H1 (cell line): ENCODE results near the gene PDE3A. TPM values are rescaled to one million over a fixed set of nuclear protein-coding genes. Genes with fewer than 3 reads are reported as not detected.

ENCODE experiments used
- CTCF ChIA-PET: fragments of 300-600 bp; sonication (Branson Sonifier 250); formaldehyde crosslinking; loops from one replicate; lab custom pipeline; 2021; ENCODE audit not compliant: partially characterized antibody; lab: Charles Lee
- POLR2A ChIA-PET: fragments of 300-600 bp; sonication (Branson Sonifier 250); formaldehyde crosslinking; loops from one replicate; lab custom pipeline; 2021; ENCODE audit warnings: inconsistent platforms; ENCODE audit not compliant: partially characterized antibody; lab: Charles Lee
- DNase-seq, 2 experiments: peaks; one replicate each; pipeline versions ENCODE4 v3.0.0 to v3.0.0-alpha.2; 2010 to 2022; ENCODE audit warnings: low spot score in 2 of 2, low read depth in 1 of 2, mixed read lengths in 1 of 2
- FAIRE-seq: peaks from 2 replicates; lab custom pipeline; 2011; peaks lifted over from hg19 to GRCh38; lab: Jason Lieb, UNC
- H2AFZ ChIP-seq: 2 replicates; pipeline ENCODE4 v1.8.1; 2012; ENCODE audit warnings: low read length, inconsistent platforms
- H2AK5ac ChIP-seq: 2 replicates; pipeline ENCODE4 v1.6.1; 2013; ENCODE audit warnings: low read depth, low read length
- H2BK120ac ChIP-seq: replicated peaks from 2 replicates; pipeline ENCODE3; 2013; ENCODE audit warnings: low read depth, low read length, inconsistent platforms
- H2BK12ac ChIP-seq: 2 replicates; pipeline ENCODE4 v1.6.1; 2013; ENCODE audit warnings: low read depth, low read length
- H2BK15ac ChIP-seq: 2 replicates; pipeline ENCODE4 v1.6.1; 2013; ENCODE audit warnings: low read length
- H2BK20ac ChIP-seq: 2 replicates; pipeline ENCODE4 v1.6.1; 2013; ENCODE audit warnings: low read length
- H2BK5ac ChIP-seq: 2 replicates; pipeline ENCODE4 v1.6.1; 2013; ENCODE audit warnings: low read depth, low read length
- H3K14ac ChIP-seq: 2 replicates; pipeline ENCODE4 v1.6.1; 2013; ENCODE audit warnings: inconsistent platforms; ENCODE audit not compliant: insufficient read length
- H3K18ac ChIP-seq: 2 replicates; pipeline ENCODE4 v1.6.1; 2013; ENCODE audit warnings: low read length; ENCODE audit errors: extremely low read depth
- H3K23ac ChIP-seq: 2 replicates; pipeline ENCODE4 v1.6.1; 2013; ENCODE audit warnings: inconsistent platforms; ENCODE audit not compliant: insufficient read length
- H3K23me2 ChIP-seq: 2 replicates; pipeline ENCODE4 v1.6.1; 2013; ENCODE audit warnings: low read depth, low read length
- H3K27ac ChIP-seq: 2 replicates; pipeline ENCODE4 v1.6.1; 2011; ENCODE audit warnings: low read depth, low read length, inconsistent platforms
- H3K27me3 ChIP-seq, 4 experiments: replicated peaks in 1 of 4; 1 replicate in 1 of 4; 2 replicates in 3 of 4; pipeline versions ENCODE4 v1.6.1 to v1.8.1; 2011 to 2013; ENCODE audit warnings: low read length in 3 of 4, mild to moderate bottlenecking in 3 of 4, inconsistent platforms in 2 of 4, mixed read lengths in 2 of 4, moderate library complexity in 1 of 4; ENCODE audit not compliant: control insufficient read depth in 3 of 4, insufficient read depth in 3 of 4; ENCODE audit errors: extremely low read depth in 1 of 4
- H3K36me3 ChIP-seq, 4 experiments: 2 replicates each; pipeline versions ENCODE4 v1.6.1 to v1.8.1; 2011 to 2013; ENCODE audit warnings: mild to moderate bottlenecking in 4 of 4, low read length in 3 of 4, moderate library complexity in 2 of 4, control low read depth in 1 of 4, inconsistent platforms in 1 of 4; ENCODE audit not compliant: insufficient read depth in 4 of 4, control insufficient read depth in 2 of 4
- H3K4ac ChIP-seq: replicated peaks from 2 replicates; pipeline ENCODE3; 2013; ENCODE audit warnings: low read length, low read depth, mixed read lengths, inconsistent platforms; ENCODE audit not compliant: insufficient read length
- H3K4me1 ChIP-seq, 4 experiments: replicated peaks in 1 of 4; 1 replicate in 1 of 4; 2 replicates in 3 of 4; pipeline versions ENCODE4 v1.6.1 to v1.8.1; 2011 to 2013; ENCODE audit warnings: low read length in 3 of 4, inconsistent platforms in 2 of 4, mixed read lengths in 1 of 4; ENCODE audit not compliant: insufficient read depth in 4 of 4, control insufficient read depth in 3 of 4
- H3K4me2 ChIP-seq, 2 experiments: 2 replicates each; pipeline versions ENCODE4 v1.6.1 to v1.8.1; 2011 to 2013; ENCODE audit warnings: low read depth in 2 of 2, low read length in 2 of 2, control low read depth in 1 of 2, inconsistent platforms in 1 of 2, mild to moderate bottlenecking in 1 of 2; ENCODE audit not compliant: insufficient read depth in 1 of 2
- H3K4me3 ChIP-seq, 4 experiments: fragments of 200-600, 300-600 bp in 1 of 4; sonication (generic), shearing (Covaris generic), sonication (Bioruptor Twin) in 1 of 4; 2 replicates each; pipeline versions ENCODE4 v1.5.1 to v1.8.1; 2011 to 2016; ENCODE audit warnings: low read length in 4 of 4, low read depth in 3 of 4, control low read depth in 2 of 4, inconsistent platforms in 2 of 4, mild to moderate bottlenecking in 2 of 4, mixed read lengths in 1 of 4, moderate library complexity in 1 of 4; ENCODE audit not compliant: insufficient read depth in 2 of 4; ENCODE audit errors: extremely low read depth in 1 of 4
- H3K56ac ChIP-seq: replicated peaks from 2 replicates; pipeline ENCODE3; 2013; ENCODE audit warnings: low read depth, mild to moderate bottlenecking, mixed read lengths, low read length, inconsistent platforms; ENCODE audit not compliant: insufficient read length
- H3K79me1 ChIP-seq: 2 replicates; pipeline ENCODE4 v1.6.1; 2013; ENCODE audit warnings: low read depth, low read length, control low read depth
- H3K79me2 ChIP-seq, 2 experiments: 2 replicates each; pipeline versions ENCODE4 v1.6.1 to v1.8.1; 2012 to 2013; ENCODE audit warnings: low read length in 2 of 2, mild to moderate bottlenecking in 2 of 2, inconsistent platforms in 1 of 2; ENCODE audit not compliant: insufficient read depth in 2 of 2, control insufficient read depth in 1 of 2
- H3K9ac ChIP-seq, 4 experiments: replicated peaks in 1 of 4; 1 replicate in 1 of 4; 2 replicates in 3 of 4; pipeline versions ENCODE4 v1.6.1 to v1.8.1; 2011 to 2013; ENCODE audit warnings: low read depth in 3 of 4, low read length in 3 of 4, control low read depth in 2 of 4, mild to moderate bottlenecking in 2 of 4, moderate library complexity in 2 of 4, inconsistent platforms in 1 of 4; ENCODE audit errors: extremely low read depth in 1 of 4
- H3K9me3 ChIP-seq, 2 experiments: 2 replicates each; pipeline versions ENCODE4 v1.6.1 to v1.8.1; 2012 to 2013; ENCODE audit warnings: mild to moderate bottlenecking in 2 of 2, moderate library complexity in 2 of 2, control low read depth in 1 of 2, inconsistent platforms in 1 of 2, low read depth in 1 of 2, low read length in 1 of 2, mixed read lengths in 1 of 2; ENCODE audit not compliant: insufficient read depth in 2 of 2
- H4K20me1 ChIP-seq, 2 experiments: replicated peaks in 1 of 2; 2 replicates each; pipeline versions ENCODE3 to v1.8.1; 2011 to 2013; ENCODE audit warnings: inconsistent platforms in 2 of 2, low read length in 2 of 2, mild to moderate bottlenecking in 1 of 2; ENCODE audit not compliant: insufficient read depth in 2 of 2, control insufficient read depth in 1 of 2
- H4K5ac ChIP-seq: 2 replicates; pipeline ENCODE4 v1.6.1; 2013; ENCODE audit warnings: low read length, low read depth, mixed read lengths, inconsistent platforms; ENCODE audit not compliant: insufficient read length
- H4K8ac ChIP-seq: 2 replicates; pipeline ENCODE4 v1.8.0; 2013; ENCODE audit warnings: mild to moderate bottlenecking, moderate library complexity, low read length, inconsistent platforms; ENCODE audit not compliant: insufficient read depth; ENCODE audit errors: extremely low read depth
- H4K91ac ChIP-seq: replicated peaks from 2 replicates; pipeline ENCODE3; 2013; ENCODE audit warnings: low read length, mixed read lengths, inconsistent platforms; ENCODE audit not compliant: insufficient read length
- ATF3 ChIP-seq: IDR thresholded peaks from 2 replicates; pipeline ENCODE4 v1.6.1; 2011; ENCODE audit warnings: low read depth, mild to moderate bottlenecking, low read length; ENCODE audit not compliant: insufficient read depth
- BRCA1 ChIP-seq: IDR thresholded peaks from 2 replicates; pipeline ENCODE4 v1.6.1; 2012; ENCODE audit warnings: low read depth, low read length, improper control_type of control experiment
- CREB1 ChIP-seq: IDR thresholded peaks from 2 replicates; pipeline ENCODE4 v1.6.1; 2012; ENCODE audit warnings: inconsistent platforms
- CTCF ChIP-seq, 3 experiments: IDR thresholded peaks; 1 replicate in 2 of 3; 2 replicates in 1 of 3; pipeline versions ENCODE4 v1.5.1 to v1.6.1; 2011; ENCODE audit warnings: low read length in 3 of 3, mild to moderate bottlenecking in 3 of 3, inconsistent platforms in 2 of 3, low read depth in 1 of 3, moderate library complexity in 1 of 3; ENCODE audit not compliant: insufficient read depth in 1 of 3; ENCODE audit errors: control extremely low read depth in 1 of 3
- JUND ChIP-seq: IDR thresholded peaks from 2 replicates; pipeline ENCODE4 v1.6.1; 2011; ENCODE audit warnings: mild to moderate bottlenecking, improper control_type of control experiment, low read length
- MAX ChIP-seq: IDR thresholded peaks from 2 replicates; pipeline ENCODE4 v1.6.1; 2012; ENCODE audit warnings: inconsistent platforms
- PHF8 ChIP-seq: fragments of 200-600 bp; sonication (generic); conservative IDR thresholded peaks from 2 replicates; pipeline ENCODE4 v1.7.1; 2012; ENCODE audit warnings: low read depth, mild to moderate bottlenecking, inconsistent platforms, low read length, moderate library complexity
- POLR2A ChIP-seq, 2 experiments: IDR thresholded peaks; 1 replicate in 1 of 2; 2 replicates in 1 of 2; pipeline ENCODE4 v1.6.1; 2011; ENCODE audit warnings: low read depth in 2 of 2, low read length in 2 of 2, mild to moderate bottlenecking in 2 of 2; ENCODE audit errors: control extremely low read depth in 1 of 2
- POU5F1 ChIP-seq: IDR thresholded peaks from 2 replicates; pipeline ENCODE4 v1.6.1; 2011; ENCODE audit warnings: low read depth, mild to moderate bottlenecking, low read length, moderate library complexity
- SIRT6 ChIP-seq: IDR thresholded peaks from one replicate; pipeline ENCODE4 v1.7.1; 2012; ENCODE audit warnings: low read length, inconsistent platforms
- WGBS, 2 experiments: shearing (Covaris generic) in 1 of 2; methylation state at CpG; one replicate each; pipeline versions ENCODE4 v1.1.6 to v1.1.7; 2013 to 2015; ENCODE audit warnings: low lambda C conversion rate in 2 of 2, mixed read lengths in 2 of 2, inconsistent platforms in 1 of 2, low coverage in 1 of 2, missing lambda C conversion rate in 1 of 2; ENCODE audit not compliant: insufficient replicate concordance in 2 of 2, insufficient coverage in 1 of 2, insufficient read length in 1 of 2; ENCODE audit errors: extremely low coverage in 1 of 2, missing lambda C conversion rate in 1 of 2; 5-methylcytosine and 5-hydroxymethylcytosine counted together
- polyA plus RNA-seq, 7 experiments: library from polyadenylated mRNA; depleted of rRNA in 3 of 7; stranded (reverse) in 5 of 7; unstranded in 2 of 7; fragments of >200 nt in 5 of 7; fragments of 200-250 nt in 2 of 7; gene quantifications; 1 replicate in 5 of 7; 2 replicates in 1 of 7; 4 replicates in 1 of 7; pipeline versions ENCODE4 v1.2.1 to v1.2.3, GENCODE V29; 2011 to 2013; ENCODE audit warnings: missing spikeins in 2 of 7, mixed read lengths in 2 of 7
- total RNA-seq: library from RNA; stranded (reverse); fragmentation: NEBNext Ultra II Directional; extraction: Animal tissue kit (Norgen Biotek cat#: 25700); gene quantifications from 2 replicates; pipeline ENCODE4 v1.2.1, GENCODE V29; 2021

PDE3A gene
- total and polyA plus RNA-seq, 2 of the 8 experiments (the other 6 are each of a cell fraction or from before 2014, with no cell fraction given): 1.4 to 3.4 TPM

GRCh38 chr12:20593611-20594010 is 225.3 kb downstream of the PDE3A start:
- H2BK20ac ChIP-seq: no peak overlapping the region
- no peak overlapping the region for H3K4me3 ChIP-seq
- no peak overlapping the region for H3K27ac ChIP-seq
- no peaks in the 10 kb centered on the region for H3K79me2 ChIP-seq
- H3K23me2 ChIP-seq: no peaks in the 10 kb centered on the region
- no peak overlapping the region for H2BK5ac ChIP-seq
- 86% methylated on average over 3 of the region's 3 CpGs; no CpG with 5 or more reads in 1 of the 2 experiments for WGBS, 2 experiments
- CTCF ChIA-PET: interaction anchor here (0.6 to 1.4 kb wide), 5 partner anchors 9 to 137 kb away, joined by 3 to 8 read pairs (median 3); no protein-coding TSS in a partner anchor
- H3K14ac ChIP-seq: no peak overlapping the region
- FAIRE-seq (no peak), DNase-seq (no peak)
- H2AK5ac ChIP-seq: no peak overlapping the region
- H2AFZ ChIP-seq: no peak overlapping the region
- no peak overlapping the region for H4K8ac ChIP-seq
- H3K9me3 ChIP-seq: no peaks in the 10 kb centered on the region
- no peak overlapping the region for H2BK12ac ChIP-seq
- no peak overlapping the region for H4K5ac ChIP-seq
- no peak overlapping the region for H3K23ac ChIP-seq
- no peak overlapping the region for H2BK120ac ChIP-seq
- H3K9ac ChIP-seq: no peak overlapping the region
- no peaks in the 10 kb centered on the region for H3K4me1 ChIP-seq
- POLR2A ChIA-PET: no interaction called here
- H3K27me3 ChIP-seq: no peaks in the 10 kb centered on the region
- H3K79me1 ChIP-seq: no peaks in the 10 kb centered on the region
- H3K56ac ChIP-seq: no peak overlapping the region
- no peak overlapping the region for H3K4ac ChIP-seq
- H4K91ac ChIP-seq: no peak overlapping the region
- no peak overlapping the region for H2BK15ac ChIP-seq
- no peak overlapping the region for H3K18ac ChIP-seq
- H3K4me2 ChIP-seq: no peak overlapping the region
- no peaks in the 10 kb centered on the region for H3K36me3 ChIP-seq
- H4K20me1 ChIP-seq: no peaks in the 10 kb centered on the region
- TF ChIP-seq CTCF (IDR thresholded peaks at IDR 0.05; ENCODE audit: control extremely low read depth in 1 of 3, insufficient read depth in 1 of 3, low read depth in 1 of 3, low read length in 3 of 3) (no peak), PHF8 (no peak), CREB1 (no peak), SIRT6 (no peak), MAX (no peak), JUND (no peak), BRCA1 (no peak), POU5F1 (no peak), ATF3 (no peak), POLR2A (IDR thresholded peaks at IDR 0.05; ENCODE audit: control extremely low read depth in 1 of 2, low read depth in 2 of 2, low read length in 2 of 2) (no peak)
